ENCODE data around the gene IL20RB. TPM values are rescaled to one million over a fixed set of nuclear protein-coding genes. Genes with fewer than 3 reads are reported as not detected.

Gene IL20RB
- polyA plus RNA-seq, 3 donors: 0.16 to 1.2 TPM; not detected in 1

GRCh38 chr3:136982033-136982432 lies 24.2 kb downstream of the IL20RB start:
- Histone ChIP-seq H3K27me3 (ENCODE audit: control insufficient read depth in 2 of 2, insufficient read depth in 2 of 2, low read length in 2 of 2) (no peaks in the 10 kb centered on the region), H3K4me3 (replicated peaks in 1 of 3; ENCODE audit: low read depth in 2 of 3, low read length in 3 of 3) (no peak overlapping the region), H3K9me3 (replicated peaks in 1 of 2; ENCODE audit: control insufficient read depth in 1 of 2, insufficient read depth in 1 of 2, low read length in 2 of 2) (no peaks in the 10 kb centered on the region), H3K36me3 (replicated peaks in 1 of 2; ENCODE audit: control insufficient read depth in 1 of 2, insufficient read depth in 2 of 2, low read length in 2 of 2) (no peaks in the 10 kb centered on the region), H3K4me1 (ENCODE audit: control insufficient read depth in 1 of 2, insufficient read depth in 2 of 2, low read length in 2 of 2) (no peaks in the 10 kb centered on the region), H3K9ac (ENCODE audit: insufficient read depth, low read length, poor library complexity, severe bottlenecking) (no peak overlapping the region), H3K27ac (ENCODE audit: low read depth in 1 of 2, low read length in 2 of 2) (no peak overlapping the region), H3K4me2 (replicated peaks; ENCODE audit: extremely low read depth, low read length, poor library complexity, severe bottlenecking) (no peak overlapping the region), H2AFZ (ENCODE audit: insufficient read depth, low read depth, low read length, poor library complexity, severe bottlenecking) (no peak overlapping the region), H4K20me1 (ENCODE audit: insufficient read depth, low read length) (no peaks in the 10 kb centered on the region), H3K79me2 (ENCODE audit: insufficient read depth, low read length) (no peaks in the 10 kb centered on the region)
- peaks cover 0 to 3% (median 0%) of the 10 kb centered on the region in 7 donors for H3K9me3 Mint-ChIP-seq
- no peak overlapping the region for H3K27ac Mint-ChIP-seq
- intact Hi-C loops (cut with micrococcal nuclease): no loop called here
- no peak overlapping the region for H3K4me3 Mint-ChIP-seq
- no peak for TF ChIP-seq CTCF (IDR thresholded peaks at IDR 0.05)
- no peak for DNase-seq
- 94% methylated on average over 4 of the region's 5 CpGs for WGBS (ENCODE audit: insufficient coverage)
- no peaks in the 10 kb centered on the region for H3K27me3 Mint-ChIP-seq (ENCODE audit: low read depth in 3 of 3)
- H3K36me3 Mint-ChIP-seq: peaks cover 0 to 4% of the 10 kb centered on the region in 2 donors
- no peaks in the 10 kb centered on the region for H3K4me1 Mint-ChIP-seq

DNA sequence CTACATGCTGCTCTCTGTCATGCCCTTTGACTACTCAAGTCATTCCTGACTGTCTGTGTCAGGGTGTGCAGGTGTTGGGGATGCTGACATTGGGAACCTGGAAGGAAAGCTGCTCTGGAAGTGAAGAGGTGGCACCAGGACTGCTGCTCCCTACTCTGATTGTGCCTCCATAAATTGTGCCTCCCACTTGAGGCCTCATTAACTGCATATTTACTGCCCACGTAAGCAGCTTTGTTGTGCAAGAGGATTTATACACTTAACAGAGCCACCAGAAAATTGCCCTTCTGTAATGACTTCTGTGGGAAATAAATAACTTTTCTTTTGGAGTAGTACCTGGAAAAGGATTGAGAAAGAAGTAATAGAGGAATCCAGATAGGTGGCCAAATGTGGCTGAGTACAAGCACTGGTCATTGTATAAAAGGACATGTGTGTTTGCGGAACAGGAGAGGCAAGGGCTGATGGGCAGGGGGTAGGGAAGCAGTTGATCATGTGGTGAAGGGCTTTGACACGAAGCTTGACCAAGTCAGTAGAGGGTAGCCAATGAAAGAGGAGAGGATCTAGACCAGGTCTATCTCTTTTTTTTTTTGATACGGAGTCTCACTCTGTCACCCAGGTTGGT lies 24.8 kb downstream of the IL20RB start:
- no peak overlapping the region for H3K4me2 ChIP-seq (replicated peaks; ENCODE audit: extremely low read depth, low read length, poor library complexity, severe bottlenecking)
- Mint-ChIP-seq H3K36me3 (peaks cover 0 to 4% of the 10 kb centered on the region in 2 donors), H3K27me3 (ENCODE audit: low read depth in 3 of 3) (no peaks in the 10 kb centered on the region), H3K4me1 (no peaks in the 10 kb centered on the region), H3K4me3 (no peak overlapping the region), H3K27ac (no peak overlapping the region), H3K9me3 (peaks cover 0 to 2% (median 0%) of the 10 kb centered on the region in 7 donors)
- no peak for DNase-seq
- no peaks in the 10 kb centered on the region for H3K9me3 ChIP-seq (replicated peaks in 1 of 2; ENCODE audit: control insufficient read depth in 1 of 2, insufficient read depth in 1 of 2, low read length in 2 of 2)
- H4K20me1 ChIP-seq (ENCODE audit: insufficient read depth, low read length): no peaks in the 10 kb centered on the region
- 97% methylated on average over 2 of the region's 4 CpGs for WGBS (ENCODE audit: insufficient coverage)
- H3K27me3 ChIP-seq (ENCODE audit: control insufficient read depth in 2 of 2, insufficient read depth in 2 of 2, low read length in 2 of 2): no peaks in the 10 kb centered on the region
- H3K27ac ChIP-seq (ENCODE audit: low read depth in 1 of 2, low read length in 2 of 2): no peak overlapping the region
- no peak for TF ChIP-seq CTCF (IDR thresholded peaks at IDR 0.05)
- H3K9ac ChIP-seq (ENCODE audit: insufficient read depth, low read length, poor library complexity, severe bottlenecking): no peak overlapping the region
- H2AFZ ChIP-seq (ENCODE audit: insufficient read depth, low read depth, low read length, poor library complexity, severe bottlenecking): no peak overlapping the region
- no peaks in the 10 kb centered on the region for H3K36me3 ChIP-seq (replicated peaks in 1 of 2; ENCODE audit: control insufficient read depth in 1 of 2, insufficient read depth in 2 of 2, low read length in 2 of 2)
- no peak overlapping the region for H3K4me3 ChIP-seq (replicated peaks in 1 of 3; ENCODE audit: low read depth in 2 of 3, low read length in 3 of 3)
- H3K79me2 ChIP-seq (ENCODE audit: insufficient read depth, low read length): no peaks in the 10 kb centered on the region
- intact Hi-C loops (cut with micrococcal nuclease): no loop called here
- H3K4me1 ChIP-seq (ENCODE audit: control insufficient read depth in 1 of 2, insufficient read depth in 2 of 2, low read length in 2 of 2): no peaks in the 10 kb centered on the region
